C1 segment of cervical spinal cord (tissue), 14 donors: ENCODE results near the gene DLX3.
A peak's percentile ranks its signal among the peaks of the same experiment; 100 is the strongest.

Experiments used
- DNase-seq, 14 donors: peaks; one replicate each; lab custom pipeline; 2025; lab: John Stamatoyannopoulos, UW

The DLX3 gene

GRCh38 chr17:50024808-50025207, 29.8 kb upstream of the DLX3 start:
- DNase-seq: no peak

- DNase-seq: no peak
Observed at GRCh38 chr17:50023520-50023919, 28.5 kb upstream of the DLX3 start.

GRCh38 chr17:50022463-50023130, 27.6 kb upstream of the DLX3 start:
- no peak for DNase-seq

GRCh38 chr17:50021681-50022370, 26.8 kb upstream of the DLX3 start:
- DNase-seq: no peak

GRCh38 chr17:50020841-50021599, 26.0 kb upstream of the DLX3 start:
- no peak for DNase-seq

GRCh38 chr17:50018909-50019308, 23.9 kb upstream of the DLX3 start:
- no peak for DNase-seq

- DNase-seq: no peak
Observed at GRCh38 chr17:50015146-50015545, 20.1 kb upstream of the DLX3 start.

- DNase-seq: no peak
Observed at GRCh38 chr17:50014471-50015088, 19.6 kb upstream of the DLX3 start.

GRCh38 chr17:50013079-50013478, 18.1 kb upstream of the DLX3 start:
- DNase-seq: no peak

GRCh38 chr17:50009282-50009681, 14.3 kb upstream of the DLX3 start:
- DNase-seq: no peak

- DNase-seq: no peak
Observed at GRCh38 chr17:50003911-50004310, 8.9 kb upstream of the DLX3 start.

GRCh38 chr17:49998836-49999511, 4.0 kb upstream of the DLX3 start:
- DNase-seq: no peak

- peak in 12 of 14 donors; percentile 21 to 73 (median 43) for DNase-seq
Observed at GRCh38 chr17:49997773-49998703, 3.0 kb upstream of the DLX3 start.

GRCh38 chr17:49997301-49997650, 2.3 kb upstream of the DLX3 start:
- no peak for DNase-seq

GRCh38 chr17:49996495-49997300, 1.7 kb upstream of the DLX3 start:
- DNase-seq: peak in 5 of 14 donors; percentile 4 to 33 (median 8)

GRCh38 chr17:49996121-49996494, 1.1 kb upstream of the DLX3 start:
- DNase-seq: no peak

GRCh38 chr17:49994085-49995054, 654 bp downstream of the DLX3 start:
- no peak for DNase-seq

- DNase-seq: no peak
Observed at GRCh38 chr17:49993423-49994060, 1.5 kb downstream of the DLX3 start.
